Measurements from ENCODE around the gene MYO9B.
"Not testable (repeated sequence)": the region's sequence is repeated elsewhere in the genome, so short reads cannot be mapped to it uniquely, and the experiment has no call there.

MYO9B gene

DNA sequence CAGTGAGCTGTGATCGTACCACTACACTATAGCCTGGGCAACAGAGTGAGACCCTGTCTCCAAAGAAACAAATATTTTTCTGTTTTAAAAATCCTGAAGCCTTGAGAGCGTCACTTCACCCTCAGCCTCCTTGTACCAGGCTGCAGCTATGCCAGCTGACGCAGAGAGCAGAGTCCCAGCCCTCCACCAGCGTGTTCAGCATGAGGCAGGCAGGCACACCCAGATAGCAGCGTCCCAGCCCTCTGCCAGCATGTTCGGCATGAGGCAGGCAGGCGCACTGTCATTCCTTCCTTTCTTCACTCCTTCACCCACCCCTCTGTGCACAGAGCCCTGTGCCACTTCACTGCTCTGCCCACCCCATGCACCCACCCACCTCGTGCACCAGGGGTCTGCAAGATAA is 96.3 kb downstream of the MYO9B start:
- H3K4me3 ChIP-seq (ENCODE audit: low read depth, low read length) = no peak overlapping the region

GRCh38 chr19:17172624-17173345 is 97.2 kb downstream of the MYO9B start:
- H3K4me3 ChIP-seq (ENCODE audit: low read depth, low read length) = no peak overlapping the region

DNA sequence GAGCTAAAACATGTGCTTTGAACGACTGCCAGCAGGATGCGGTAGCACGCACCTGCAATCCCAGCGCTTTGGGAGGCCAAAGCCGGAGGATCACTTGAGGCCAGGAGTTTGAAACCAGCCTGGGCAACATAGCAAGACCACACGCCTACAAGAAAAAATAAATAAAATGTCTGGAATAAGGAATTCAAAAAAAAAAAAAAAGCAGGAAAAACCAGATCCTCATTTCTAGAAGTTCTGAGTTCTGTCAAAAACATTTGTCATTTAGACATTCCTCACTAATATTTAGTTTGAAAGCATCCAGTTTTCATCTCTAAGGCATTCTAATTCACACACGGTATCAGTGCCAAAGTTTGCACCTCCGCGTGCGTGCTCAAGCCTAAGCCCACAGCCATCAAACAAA is 102.7 kb downstream of the MYO9B start:
- H3K4me3 ChIP-seq (ENCODE audit: low read depth, low read length) = no peak overlapping the region

DNA sequence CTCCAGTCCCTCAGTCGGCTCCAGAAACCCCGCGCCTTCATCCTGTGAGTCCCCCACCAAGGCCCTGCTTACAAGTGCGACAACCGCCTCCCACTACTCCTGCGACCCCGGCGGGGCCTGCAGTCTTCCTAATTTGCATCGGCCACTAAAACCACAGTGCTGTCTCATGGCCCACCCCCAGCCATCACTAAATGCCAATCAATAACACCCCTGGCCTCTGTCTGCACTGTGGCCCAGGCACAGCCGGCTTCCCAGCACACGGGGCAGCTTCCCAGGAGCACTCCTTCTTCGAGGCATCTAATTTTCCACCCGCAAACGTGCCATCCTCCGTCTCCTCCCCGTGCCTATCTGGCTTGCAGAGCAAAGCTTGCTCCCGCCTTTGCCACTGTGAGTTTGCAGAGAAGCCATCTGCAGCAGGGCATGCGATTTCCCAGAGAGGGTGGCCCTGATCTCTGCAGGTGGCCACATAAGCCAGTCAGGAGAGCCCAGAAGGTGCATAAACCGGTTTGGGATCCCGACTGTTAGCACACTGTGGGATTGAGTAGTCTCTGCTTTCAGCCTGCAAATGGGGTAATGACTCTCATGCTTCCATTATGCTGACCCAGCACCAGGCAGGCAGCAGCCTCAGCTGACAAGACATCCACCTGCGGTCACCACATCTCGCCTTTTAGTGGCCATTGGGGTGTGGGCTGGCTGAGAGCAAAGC is 105.6 kb downstream of the MYO9B start:
- no peak overlapping the region for H3K4me3 ChIP-seq (ENCODE audit: low read depth, low read length)

GRCh38 chr19:17183271-17183761 is 107.7 kb downstream of the MYO9B start:
- no peak overlapping the region for H3K4me3 ChIP-seq (ENCODE audit: low read depth, low read length)

DNA sequence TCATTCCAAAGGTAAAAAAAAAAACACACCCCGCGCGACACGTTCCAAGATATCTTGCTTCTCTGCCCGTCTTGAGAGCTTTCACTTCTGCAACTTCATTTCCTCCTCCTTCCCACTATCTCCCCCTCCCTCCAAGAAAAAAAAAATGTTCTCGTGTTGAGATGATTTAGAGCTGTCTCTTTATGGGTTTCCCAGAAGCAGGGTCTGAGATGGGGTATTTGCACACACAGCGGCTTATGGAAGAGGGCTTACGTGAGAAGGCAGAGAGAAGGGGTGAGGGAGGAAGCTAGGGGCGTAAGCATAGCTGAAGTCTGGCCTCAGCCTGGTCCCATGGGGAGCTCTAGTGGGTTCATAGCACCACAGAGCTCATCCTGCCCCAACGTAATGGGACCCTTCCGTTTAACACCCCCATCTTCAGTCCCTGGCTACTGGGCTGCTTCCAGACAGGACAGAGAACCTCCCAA is 108.3 kb downstream of the MYO9B start:
- no peak overlapping the region for H3K4me3 ChIP-seq (ENCODE audit: low read depth, low read length)

- H3K4me3 ChIP-seq (ENCODE audit: low read depth, low read length) = no peak overlapping the region
Measured at GRCh38 chr19:17184371-17184841, 108.8 kb downstream of the MYO9B start.

GRCh38 chr19:17185590-17185989 is 110.0 kb downstream of the MYO9B start:
- no peak overlapping the region for H3K4me3 ChIP-seq (ENCODE audit: low read depth, low read length)

GRCh38 chr19:17191736-17192135 is 116.2 kb downstream of the MYO9B start:
- not testable (repeated sequence) for H3K4me3 ChIP-seq (ENCODE audit: low read depth, low read length)

DNA sequence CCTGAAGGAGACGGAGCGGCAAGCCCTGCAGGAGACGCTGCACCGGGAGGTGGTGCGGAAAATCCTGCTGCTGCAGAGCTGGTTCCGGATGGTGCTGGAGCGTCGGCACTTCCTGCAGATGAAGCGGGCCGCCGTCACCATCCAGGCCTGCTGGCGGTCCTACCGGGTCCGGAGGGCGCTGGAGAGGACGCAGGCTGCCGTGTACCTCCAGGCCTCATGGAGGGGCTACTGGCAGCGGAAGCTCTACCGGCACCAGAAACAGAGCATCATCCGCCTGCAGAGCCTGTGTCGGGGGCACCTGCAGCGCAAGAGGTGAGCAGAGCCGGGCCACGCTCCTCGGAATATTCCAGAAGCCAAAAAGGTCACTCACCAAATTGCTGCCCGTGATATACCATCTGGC is 117.2 kb downstream of the MYO9B start:
- H3K4me3 ChIP-seq (ENCODE audit: low read depth, low read length) = no peak overlapping the region

- no peak overlapping the region for H3K4me3 ChIP-seq (ENCODE audit: low read depth, low read length)
Measured at GRCh38 chr19:17194608-17195007, 119.0 kb downstream of the MYO9B start.

GRCh38 chr19:17195106-17195505 is 119.5 kb downstream of the MYO9B start:
- no peak overlapping the region for H3K4me3 ChIP-seq (ENCODE audit: low read depth, low read length)

GRCh38 chr19:17196610-17197009 is 121.0 kb downstream of the MYO9B start:
- no peak overlapping the region for H3K4me3 ChIP-seq (ENCODE audit: low read depth, low read length)

GRCh38 chr19:17197666-17198065 is 122.1 kb downstream of the MYO9B start:
- no peak overlapping the region for H3K4me3 ChIP-seq (ENCODE audit: low read depth, low read length)

DNA sequence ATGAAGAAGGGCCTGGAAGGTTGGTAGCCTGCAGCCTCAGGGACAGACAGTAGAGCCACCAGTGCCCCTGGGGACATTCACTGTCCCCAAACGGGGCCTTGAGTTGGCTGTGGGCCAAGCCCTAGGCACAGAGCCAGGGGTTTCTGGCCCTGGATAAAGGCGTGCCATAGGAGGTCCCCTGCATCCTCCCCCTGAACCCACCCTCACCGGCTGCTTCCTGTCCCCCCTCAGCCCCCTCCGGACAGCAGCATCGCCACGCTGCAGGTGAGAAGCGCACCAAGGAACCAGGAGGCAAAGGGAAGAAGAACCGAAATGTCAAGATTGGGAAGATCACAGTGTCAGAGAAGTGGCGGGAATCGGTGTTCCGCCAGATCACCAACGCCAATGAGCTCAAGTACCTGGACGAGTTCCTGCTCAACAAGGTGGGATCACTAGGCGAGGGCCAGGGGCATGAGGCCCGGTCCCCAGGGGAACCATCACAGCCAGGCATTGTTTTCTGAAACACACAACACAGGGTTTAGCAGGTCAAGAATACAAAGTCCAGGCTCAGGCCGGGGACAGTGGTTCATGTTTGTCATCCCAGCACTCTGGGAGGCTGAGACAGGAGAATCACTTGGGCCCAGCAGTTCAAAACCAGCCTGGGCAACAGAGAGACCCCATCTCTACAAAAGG is 125.0 kb downstream of the MYO9B start:
- no peak overlapping the region for H3K4me3 ChIP-seq (ENCODE audit: low read depth, low read length)

- no peak overlapping the region for H3K4me3 ChIP-seq (ENCODE audit: low read depth, low read length)
Measured at GRCh38 chr19:17202249-17202648, 126.7 kb downstream of the MYO9B start.

DNA sequence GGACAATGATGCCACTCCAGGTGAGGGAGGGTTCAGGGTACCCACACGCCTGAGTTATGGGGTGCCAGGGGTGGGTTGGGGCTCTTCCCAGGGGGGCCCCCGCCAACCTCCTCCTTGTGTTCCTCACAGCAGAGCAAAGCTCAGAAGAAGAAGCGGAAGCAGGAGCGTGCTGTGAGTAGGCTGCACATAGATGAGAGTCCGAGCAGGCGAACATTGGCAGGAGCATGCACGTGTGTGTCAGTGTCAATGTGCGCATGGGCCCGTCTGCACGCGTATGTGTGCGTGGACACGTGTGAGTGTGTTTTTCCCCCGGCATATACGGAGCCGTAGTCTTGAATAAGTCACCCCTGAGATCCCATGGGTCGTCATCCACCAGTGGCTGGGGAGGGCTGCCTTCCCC is 127.1 kb downstream of the MYO9B start:
- no peak overlapping the region for H3K4me3 ChIP-seq (ENCODE audit: low read depth, low read length)

- no peak overlapping the region for H3K4me3 ChIP-seq (ENCODE audit: low read depth, low read length)
Measured at GRCh38 chr19:17205237-17206140, 129.9 kb downstream of the MYO9B start.

DNA sequence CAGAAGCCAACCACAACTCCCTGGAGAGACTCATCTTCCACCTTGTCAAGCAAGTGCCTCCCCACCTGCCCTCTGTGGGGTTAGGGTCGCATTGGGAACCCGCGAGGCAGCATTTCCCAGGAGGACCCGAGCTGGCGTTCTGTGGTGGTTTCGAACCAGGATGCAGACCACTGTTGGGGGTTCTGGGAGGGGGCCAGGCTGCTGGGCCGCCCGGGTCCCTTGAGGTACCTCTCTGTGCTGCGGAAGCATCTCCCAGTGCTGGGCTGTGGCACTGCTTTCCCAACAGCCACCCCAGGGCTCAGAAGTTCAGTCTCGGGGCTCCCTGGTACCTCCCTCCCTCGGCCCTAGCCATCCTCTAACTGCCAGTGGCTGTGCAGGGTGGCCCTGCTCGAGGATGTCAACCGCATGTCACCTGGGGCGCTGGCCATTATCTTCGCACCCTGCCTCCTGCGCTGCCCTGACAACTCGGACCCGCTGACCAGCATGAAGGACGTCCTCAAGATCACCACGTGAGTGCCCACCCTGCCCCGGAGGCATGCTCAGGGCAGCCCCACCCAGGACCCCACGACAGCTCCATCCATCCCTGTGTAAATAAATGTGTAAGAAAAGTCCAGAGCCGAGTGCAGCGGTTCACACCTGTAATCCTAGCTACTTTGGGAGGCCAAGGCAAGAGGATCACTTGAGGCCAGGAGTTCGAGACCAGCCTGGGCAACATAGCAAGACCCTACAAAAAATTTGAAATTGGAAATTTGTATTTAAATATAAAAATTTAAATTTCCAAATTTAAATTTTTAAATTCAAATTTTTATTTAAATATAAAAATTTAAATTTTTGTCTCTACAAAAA is 131.4 kb downstream of the MYO9B start:
- no peak overlapping the region for H3K4me3 ChIP-seq (ENCODE audit: low read depth, low read length)
